Endodermal cell (in vitro differentiated cells): ENCODE data around the gene HAL. TPM values are rescaled to one million over a fixed set of nuclear protein-coding genes. Genes with fewer than 3 reads are reported as not detected.

Source experiments
- DNase-seq: peaks from one replicate; pipeline ENCODE4 v3.0.0-alpha.2; 2017
- H3K27ac ChIP-seq: 2 replicates; pipeline ENCODE4 v1.5.1; 2013; ENCODE audit warnings: mild to moderate bottlenecking, low read depth, low read length, moderate library complexity
- H3K27me3 ChIP-seq: 2 replicates; pipeline ENCODE4 v1.6.1; 2013; ENCODE audit warnings: mild to moderate bottlenecking, low read length, moderate library complexity; ENCODE audit not compliant: insufficient read depth, control insufficient read depth, poor library complexity, severe bottlenecking
- H3K36me3 ChIP-seq: 2 replicates; pipeline ENCODE4 v1.7.0; 2013; ENCODE audit warnings: mild to moderate bottlenecking, low read length, moderate library complexity; ENCODE audit not compliant: control insufficient read depth, insufficient read depth
- H3K4me1 ChIP-seq: one replicate; pipeline ENCODE4 v1.7.0; 2013; ENCODE audit warnings: low read length; ENCODE audit not compliant: control insufficient read depth, insufficient read depth
- H3K4me3 ChIP-seq: 2 replicates; pipeline ENCODE4 v1.5.1; 2013; ENCODE audit warnings: mild to moderate bottlenecking, low read length, moderate library complexity
- H3K9ac ChIP-seq: 2 replicates; pipeline ENCODE4 v1.6.1; 2013; ENCODE audit warnings: mild to moderate bottlenecking, low read length, moderate library complexity; ENCODE audit not compliant: poor library complexity, severe bottlenecking; ENCODE audit errors: extremely low read depth
- H3K9me3 ChIP-seq: 2 replicates; pipeline ENCODE4 v1.6.1; 2013; ENCODE audit warnings: mild to moderate bottlenecking, low read length, moderate library complexity; ENCODE audit not compliant: control insufficient read depth
- H3K27ac Mint-ChIP-seq: 2 replicates; pipeline ENCODE4 v1.8.0; 2020; ENCODE audit warnings: mixed read lengths
- H3K27me3 Mint-ChIP-seq: 2 replicates; pipeline ENCODE4 v1.8.0; 2021; ENCODE audit warnings: mild to moderate bottlenecking, mixed read lengths; ENCODE audit not compliant: insufficient read depth
- H3K36me3 Mint-ChIP-seq: 2 replicates; pipeline ENCODE4 v1.8.0; 2020; ENCODE audit warnings: low read depth, mixed read lengths
- H3K4me1 Mint-ChIP-seq: 2 replicates; pipeline ENCODE4 v1.8.0; 2020; ENCODE audit warnings: mixed read lengths
- H3K4me3 Mint-ChIP-seq: 2 replicates; pipeline ENCODE4 v1.8.0; 2020; ENCODE audit warnings: mild to moderate bottlenecking, moderate library complexity, mixed read lengths
- H3K9me3 Mint-ChIP-seq: 2 replicates; pipeline ENCODE4 v1.8.0; 2020; ENCODE audit warnings: mild to moderate bottlenecking, mixed read lengths
- CTCF ChIP-seq: fragments of 200-600 bp; sonication (generic); conservative IDR thresholded peaks from 2 replicates; pipeline ENCODE4 v1.5.0; 2021; ENCODE audit warnings: antibody characterized with exemption, mild to moderate bottlenecking
- WGBS, 2 experiments: methylation state at CpG; one replicate each; pipeline versions ENCODE4 v1.1.5 to v1.1.7; 2013; ENCODE audit warnings: missing lambda C conversion rate in 2 of 2, mixed read lengths in 1 of 2; ENCODE audit not compliant: insufficient coverage in 1 of 2, insufficient read length in 1 of 2; 5-methylcytosine and 5-hydroxymethylcytosine counted together
- total RNA-seq, 2 donors: library from RNA; stranded (reverse); fragmentation: NEBNext Ultra II Directional in 1 of 2; extraction: Animal tissue kit (Norgen Biotek cat#: 25700) in 1 of 2; gene quantifications; 2 replicates in 1 of 2; 3 replicates in 1 of 2; pipeline ENCODE4 v1.2.1, GENCODE V29; 2021

Gene HAL
- total RNA-seq, 2 donors from 2014 or later, result 0.31 to 0.49 TPM

- H3K27ac ChIP-seq, result no peak overlapping the region
- Mint-ChIP-seq H3K9me3 (no peaks in the 10 kb centered on the region), H3K27me3 (no peaks in the 10 kb centered on the region), H3K27ac (no peak overlapping the region), H3K4me3 (no peak overlapping the region), H3K4me1 (peaks cover 8% of the 10 kb centered on the region), H3K36me3 (peaks cover 30% of the 10 kb centered on the region)
- H3K4me3 ChIP-seq, result no peak overlapping the region
- no peak for TF ChIP-seq CTCF
- no peaks in the 10 kb centered on the region for H3K27me3 ChIP-seq
- peaks cover 31% of the 10 kb centered on the region for H3K36me3 ChIP-seq
- no CpG with 5 or more reads among the region's 1 CpG for WGBS, 2 experiments
- DNase-seq, result no peak
- H3K9ac ChIP-seq, result no peak overlapping the region
- no peaks in the 10 kb centered on the region for H3K9me3 ChIP-seq
- H3K4me1 ChIP-seq, result peaks cover 2% of the 10 kb centered on the region
Measured at GRCh38 chr12:96028538-96028937, 32.4 kb upstream of the HAL start.

- H3K4me1 Mint-ChIP-seq, result peaks cover 3% of the 10 kb centered on the region
- WGBS, 2 experiments, result 100% methylated on average over 1 of the region's 1 CpG
Measured at GRCh38 chr12:96026331-96026730, 30.2 kb upstream of the HAL start.

GRCh38 chr12:96025518-96025917, 29.4 kb upstream of the HAL start:
- Histone ChIP-seq H3K36me3 (peaks cover 60% of the 10 kb centered on the region), H3K4me3 (no peak overlapping the region), H3K27ac (no peak overlapping the region), H3K4me1 (peaks cover 2% of the 10 kb centered on the region), H3K9ac (no peak overlapping the region), H3K9me3 (no peaks in the 10 kb centered on the region), H3K27me3 (no peaks in the 10 kb centered on the region)
- Mint-ChIP-seq H3K4me3 (no peak overlapping the region), H3K27ac (no peak overlapping the region), H3K36me3 (peaks cover 52% of the 10 kb centered on the region), H3K9me3 (no peaks in the 10 kb centered on the region), H3K4me1 (no peaks in the 10 kb centered on the region), H3K27me3 (no peaks in the 10 kb centered on the region)
- WGBS, 2 experiments, result 95 to 100% methylated on average over 2 to 4 of the region's 4 CpGs
- TF ChIP-seq CTCF, result no peak
- no peak for DNase-seq

More at GRCh38 chr12:96026331-96026730, 30.2 kb upstream of the HAL start:
- no peaks in the 10 kb centered on the region for H3K27me3 ChIP-seq
- H3K36me3 Mint-ChIP-seq, result peaks cover 47% of the 10 kb centered on the region
- H3K27ac Mint-ChIP-seq, result no peak overlapping the region
- no peak overlapping the region for H3K4me3 ChIP-seq
- H3K4me1 ChIP-seq, result peaks cover 2% of the 10 kb centered on the region
- no peak for TF ChIP-seq CTCF
- no peaks in the 10 kb centered on the region for H3K9me3 ChIP-seq
- peaks cover 52% of the 10 kb centered on the region for H3K36me3 ChIP-seq
- no peak overlapping the region for H3K9ac ChIP-seq
- DNase-seq, result no peak
- H3K27ac ChIP-seq, result no peak overlapping the region
- no peaks in the 10 kb centered on the region for H3K9me3 Mint-ChIP-seq
- H3K4me3 Mint-ChIP-seq, result no peak overlapping the region
- no peaks in the 10 kb centered on the region for H3K27me3 Mint-ChIP-seq
